D721Med (cell line): ENCODE results near the gene TMEM176B.

Experiments
- DNase-seq: peaks from one replicate; pipeline ENCODE4 v3.0.0; 2011; ENCODE audit warnings: low spot score; ENCODE audit not compliant: insufficient read length
- FAIRE-seq: peaks from 2 replicates; lab custom pipeline; 2011; peaks lifted over from hg19 to GRCh38; lab: Jason Lieb, UNC
- TF ChIP-seq, protein P1 (sequence below): IDR thresholded peaks from 2 replicates; pipeline ENCODE4 v1.5.1; 2012; ENCODE audit warnings: mild to moderate bottlenecking, control low read depth; ENCODE audit not compliant: insufficient read depth; ENCODE audit errors: missing control alignments

TMEM176B gene

GRCh38 chr7:150790416-150791075 lies 9.6 kb downstream of the TMEM176B start:
- no peak for FAIRE-seq
- no peak for DNase-seq
- TF ChIP-seq, protein P1, sequence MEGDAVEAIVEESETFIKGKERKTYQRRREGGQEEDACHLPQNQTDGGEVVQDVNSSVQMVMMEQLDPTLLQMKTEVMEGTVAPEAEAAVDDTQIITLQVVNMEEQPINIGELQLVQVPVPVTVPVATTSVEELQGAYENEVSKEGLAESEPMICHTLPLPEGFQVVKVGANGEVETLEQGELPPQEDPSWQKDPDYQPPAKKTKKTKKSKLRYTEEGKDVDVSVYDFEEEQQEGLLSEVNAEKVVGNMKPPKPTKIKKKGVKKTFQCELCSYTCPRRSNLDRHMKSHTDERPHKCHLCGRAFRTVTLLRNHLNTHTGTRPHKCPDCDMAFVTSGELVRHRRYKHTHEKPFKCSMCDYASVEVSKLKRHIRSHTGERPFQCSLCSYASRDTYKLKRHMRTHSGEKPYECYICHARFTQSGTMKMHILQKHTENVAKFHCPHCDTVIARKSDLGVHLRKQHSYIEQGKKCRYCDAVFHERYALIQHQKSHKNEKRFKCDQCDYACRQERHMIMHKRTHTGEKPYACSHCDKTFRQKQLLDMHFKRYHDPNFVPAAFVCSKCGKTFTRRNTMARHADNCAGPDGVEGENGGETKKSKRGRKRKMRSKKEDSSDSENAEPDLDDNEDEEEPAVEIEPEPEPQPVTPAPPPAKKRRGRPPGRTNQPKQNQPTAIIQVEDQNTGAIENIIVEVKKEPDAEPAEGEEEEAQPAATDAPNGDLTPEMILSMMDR = no peak

- no peak for FAIRE-seq
- TF ChIP-seq, protein P1 = no peak
- DNase-seq = no peak
Observed at GRCh38 chr7:150788474-150789269, 11.5 kb downstream of the TMEM176B start.

DNA sequence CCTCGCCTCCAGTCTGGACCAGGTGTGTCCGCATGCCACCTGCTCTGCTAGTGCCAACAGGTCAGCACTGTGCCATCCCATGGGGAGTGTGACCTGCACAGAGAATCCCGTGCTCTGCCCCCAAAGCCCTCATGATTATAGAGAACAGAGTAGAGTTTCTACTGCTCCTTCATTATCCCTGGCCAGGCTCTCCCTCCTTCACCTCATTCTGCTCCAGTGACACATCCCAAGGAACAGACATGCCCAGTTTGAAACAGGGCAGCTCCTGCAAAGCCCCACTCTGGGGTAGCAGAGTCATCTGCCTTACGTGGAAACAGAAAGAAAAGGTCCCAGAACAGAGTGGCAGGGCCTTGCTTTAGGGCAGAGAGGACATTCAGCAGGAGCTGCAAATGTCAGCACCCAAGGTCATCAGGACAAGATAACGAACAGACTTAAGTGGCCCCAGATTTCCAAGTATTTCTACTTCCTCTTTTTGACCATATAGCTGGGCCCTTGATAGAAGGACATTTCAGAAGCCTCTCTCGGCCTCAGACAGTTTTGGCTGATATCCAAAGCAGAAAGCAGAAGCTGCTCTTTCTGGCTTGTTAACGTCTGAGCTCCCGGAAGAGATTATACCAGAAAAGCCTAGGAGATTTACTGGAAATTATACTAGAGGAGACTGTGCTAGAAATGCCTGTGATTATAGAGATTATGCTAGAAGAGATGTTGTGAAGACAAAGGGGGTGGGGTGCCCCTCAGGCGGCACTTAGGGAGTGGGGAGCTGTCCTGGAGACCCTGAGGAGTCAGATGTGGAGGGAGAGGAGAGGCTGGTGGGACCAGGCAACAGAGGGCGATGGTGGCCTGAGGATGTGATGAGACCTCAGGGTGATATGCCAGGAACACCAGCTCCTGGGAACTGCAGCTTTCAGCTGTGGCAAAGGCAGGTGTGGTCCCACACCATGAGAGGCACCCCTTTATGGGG lies 12.6 kb downstream of the TMEM176B start:
- TF ChIP-seq, protein P1 = peak; percentile 6
- FAIRE-seq (no peak), DNase-seq (no peak)

DNA sequence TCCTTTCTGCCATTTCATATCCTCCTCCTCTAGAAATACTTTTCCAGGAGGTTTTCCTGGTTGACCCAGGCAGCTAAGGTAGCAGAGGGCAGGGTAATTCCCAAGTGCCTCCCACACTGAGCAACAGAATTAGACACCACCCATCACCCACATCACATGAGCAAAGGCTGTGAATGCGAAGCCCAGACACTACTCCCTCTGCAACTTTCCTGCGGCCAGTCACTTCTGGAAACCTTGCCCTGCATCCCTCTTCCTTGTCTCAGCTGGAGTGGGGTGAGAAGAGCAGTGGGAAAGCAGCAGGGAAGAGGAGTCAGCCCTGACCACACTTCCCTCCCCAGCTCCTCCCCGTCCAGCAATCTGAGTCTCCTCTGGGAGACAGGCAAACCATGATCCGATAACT lies 15.2 kb downstream of the TMEM176B start:
- TF ChIP-seq, protein P1 = no peak
- no peak for FAIRE-seq
- DNase-seq = no peak

DNA sequence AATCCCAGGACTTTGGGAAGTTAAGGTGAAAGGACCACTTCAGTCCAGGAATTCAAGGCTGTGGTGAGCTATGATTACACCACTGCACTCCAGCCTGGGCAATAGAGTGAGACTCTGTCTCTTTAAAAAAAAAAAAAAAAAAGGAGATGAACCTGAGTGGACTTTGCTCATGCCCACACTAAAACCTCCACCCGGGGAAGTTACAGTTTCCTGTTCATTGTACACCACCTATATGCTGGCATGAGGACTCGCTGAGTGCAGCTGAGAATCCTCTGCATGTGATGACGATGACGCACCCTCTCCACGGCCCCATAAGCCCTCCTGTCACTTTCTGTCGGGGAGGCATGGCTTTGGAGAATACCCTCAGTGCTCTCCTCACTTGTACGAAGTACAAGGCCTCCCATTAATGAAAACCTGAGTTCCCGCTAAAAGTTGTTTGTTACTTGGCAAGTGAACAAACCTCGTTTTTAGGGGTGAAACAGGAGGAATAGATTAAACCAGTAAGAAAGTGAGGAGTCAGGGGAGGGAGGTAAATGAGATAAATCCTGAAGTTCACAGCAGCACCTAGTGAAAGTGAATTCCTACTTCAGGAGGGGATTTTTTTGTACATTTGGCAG lies 15.9 kb downstream of the TMEM176B start:
- FAIRE-seq (no peak), DNase-seq (no peak)
- TF ChIP-seq, protein P1 = no peak

GRCh38 chr7:150781961-150782360 lies 18.2 kb downstream of the TMEM176B start:
- TF ChIP-seq, protein P1 = no peak
- DNase-seq (no peak), FAIRE-seq (no peak)
